ENCODE data around the gene CPM. TPM values are rescaled to one million over a fixed set of nuclear protein-coding genes. Genes with fewer than 3 reads are reported as not detected.

The CPM gene
- total and polyA plus RNA-seq, 4 donors = 14.2 to 65.0 (median 24.0) TPM

GRCh38 chr12:68861890-68862289, 71.1 kb downstream of the CPM start:
- no peak for TF ChIP-seq MAX (IDR thresholded peaks at IDR 0.05)
- no peak for TF ChIP-seq HNF4G (IDR thresholded peaks at IDR 0.05)
- TF ChIP-seq NR2F2 (IDR thresholded peaks at IDR 0.05) = no peak
- TF ChIP-seq EGR1 (IDR thresholded peaks at IDR 0.05; ENCODE audit: low read depth in 2 of 2) = no peak
- TF ChIP-seq GABPA (IDR thresholded peaks at IDR 0.05 in 1 of 2, conservative IDR thresholded peaks at IDR 0.05 in 1 of 2) = no peak
- no peak for TF ChIP-seq SP1 (IDR thresholded peaks at IDR 0.05)
- no peak for TF ChIP-seq RAD21 (IDR thresholded peaks at IDR 0.05)
- no peak for TF ChIP-seq HNF4A (conservative IDR thresholded peaks at IDR 0.05)
- TF ChIP-seq FOXA2 (IDR thresholded peaks at IDR 0.05) = no peak
- TF ChIP-seq ZBTB33 (IDR thresholded peaks at IDR 0.05) = no peak
- no peak for TF ChIP-seq CTCF (IDR thresholded peaks at IDR 0.05; ENCODE audit: low read depth, low read length, missing input control)
- TF ChIP-seq ATF3 (IDR thresholded peaks at IDR 0.05) = no peak
- no peak for TF ChIP-seq YY1 (IDR thresholded peaks at IDR 0.05)
- TF ChIP-seq REST (IDR thresholded peaks at IDR 0.05) = no peak
- TF ChIP-seq FOXA1 (IDR thresholded peaks at IDR 0.05) = no peak
- TF ChIP-seq RXRA (IDR thresholded peaks at IDR 0.05) = no peak
- no peak for TF ChIP-seq TAF1 (conservative IDR thresholded peaks at IDR 0.05)
- no peak for TF ChIP-seq JUND (IDR thresholded peaks at IDR 0.05)
- Histone ChIP-seq H3K4me3 (ENCODE audit: low read depth in 1 of 3, low read length in 3 of 3) (no peak overlapping the region), H3K9me3 (ENCODE audit: control insufficient read depth in 4 of 4, low read length in 3 of 4) (no peaks in the 10 kb centered on the region), H3K27me3 (ENCODE audit: control insufficient read depth in 4 of 4, insufficient read depth in 4 of 4, low read length in 3 of 4) (no peaks in the 10 kb centered on the region), H3K4me1 (ENCODE audit: control insufficient read depth in 4 of 4, insufficient read depth in 4 of 4, low read length in 3 of 4) (no peaks in the 10 kb centered on the region), H3K36me3 (ENCODE audit: control insufficient read depth in 4 of 4, insufficient read depth in 3 of 4, low read depth in 1 of 4, low read length in 3 of 4) (peaks cover 0 to 12% (median under 1%) of the 10 kb centered on the region in 4 donors), H3K27ac (ENCODE audit: low read depth in 1 of 2, low read length in 2 of 2) (no peak overlapping the region), H3K9ac (ENCODE audit: low read depth in 1 of 2, low read length in 2 of 2) (no peak overlapping the region)
- whole genome bisulfite sequencing = 98% methylated on average over 3 of the region's 3 CpGs
- no peak for DNase-seq (ENCODE audit: low spot score)
